ENCODE measurements around the gene SOX3.

Gene SOX3

DNA sequence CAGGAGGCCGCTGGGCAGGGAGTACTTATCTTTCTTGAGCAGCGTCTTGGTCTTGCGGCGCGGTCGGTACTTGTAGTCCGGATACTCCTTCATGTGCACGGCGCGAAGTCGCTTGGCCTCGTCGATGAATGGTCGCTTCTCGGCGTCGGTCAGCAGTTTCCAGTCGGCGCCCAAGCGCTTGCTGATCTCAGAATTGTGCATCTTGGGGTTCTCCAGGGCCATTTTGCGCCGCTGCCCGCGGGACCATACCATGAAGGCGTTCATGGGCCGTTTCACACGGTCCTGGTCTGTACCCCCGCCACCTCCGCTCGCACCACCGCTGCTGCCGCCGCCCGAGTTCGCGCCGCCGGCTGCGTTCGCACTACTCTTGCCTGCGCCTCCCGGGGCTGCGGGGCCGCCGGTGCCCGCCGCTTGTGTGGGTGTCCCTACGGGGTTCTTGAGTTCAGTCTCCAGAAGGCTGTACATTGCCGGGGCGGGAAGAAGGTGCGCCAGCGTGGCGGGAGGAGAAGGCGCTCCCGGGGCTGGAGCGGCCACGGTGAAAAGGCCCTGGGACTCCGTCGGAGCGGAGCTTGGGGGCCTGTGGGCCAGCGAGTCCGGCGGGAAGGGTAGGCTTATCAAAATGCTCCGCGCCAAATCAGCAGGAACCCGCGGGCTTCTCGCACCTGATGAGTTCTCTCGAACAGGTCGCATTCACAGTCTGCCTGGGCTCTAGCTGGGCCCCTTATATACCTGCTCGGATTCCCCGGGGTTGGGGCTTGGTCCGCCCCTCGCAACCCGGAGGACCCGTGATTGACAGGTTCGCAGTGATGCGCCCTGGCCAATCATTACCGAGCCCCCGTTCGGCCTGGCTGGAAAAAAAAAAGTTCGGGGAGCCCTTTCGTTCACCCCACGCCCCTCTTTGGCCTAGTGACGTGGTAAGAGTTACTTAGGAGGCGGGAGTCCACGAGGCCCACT lies at the start of gene SOX3:
SOX3 (minus strand) TSS at position 699 of the 954 bp plus-strand sequence; CDS start at position 690, 9 bp downstream.
- no peak for DNase-seq (ENCODE audit: low spot score)

DNA sequence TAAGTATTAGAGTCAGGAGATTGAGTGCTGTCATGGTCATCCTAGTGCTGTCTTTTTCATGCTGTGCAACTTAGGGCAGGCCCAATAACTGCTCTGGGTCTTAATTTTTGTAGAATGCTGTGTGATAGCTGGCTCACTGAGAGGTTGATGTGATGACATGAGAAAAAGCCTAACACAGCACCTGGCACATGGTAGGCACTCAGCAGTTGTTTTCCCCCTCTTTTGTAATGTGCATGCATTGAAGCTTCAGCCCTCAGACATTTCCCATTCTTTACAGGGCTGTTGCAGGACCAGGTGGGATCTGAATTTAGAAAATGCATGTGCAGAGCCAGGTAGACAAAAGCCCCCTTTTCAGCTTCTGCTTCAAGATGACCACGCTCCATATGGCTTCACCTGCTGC lies 44.1 kb upstream of the SOX3 start:
- no peak for DNase-seq (ENCODE audit: low spot score)

DNA sequence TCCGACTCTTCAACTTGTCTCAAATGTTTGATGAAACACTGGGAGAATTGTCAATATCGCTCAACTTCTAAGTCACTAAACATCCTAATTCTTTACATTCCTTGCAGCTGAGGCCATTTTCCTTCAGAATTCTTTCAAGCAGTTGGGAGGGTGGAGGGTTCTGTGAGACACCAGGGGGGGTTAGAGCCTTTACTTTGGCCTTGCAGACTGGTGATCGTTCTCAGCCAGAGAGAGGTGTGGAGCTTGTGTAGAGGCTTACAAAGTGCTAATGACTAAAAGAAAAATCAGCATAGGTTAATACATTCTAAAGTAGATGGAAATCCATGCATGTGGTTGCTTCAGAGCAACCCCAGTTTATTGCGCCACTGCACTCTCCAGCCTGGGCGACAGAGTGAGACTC lies 21.3 kb upstream of the SOX3 start:
- DNase-seq (ENCODE audit: low spot score), result no peak

DNA sequence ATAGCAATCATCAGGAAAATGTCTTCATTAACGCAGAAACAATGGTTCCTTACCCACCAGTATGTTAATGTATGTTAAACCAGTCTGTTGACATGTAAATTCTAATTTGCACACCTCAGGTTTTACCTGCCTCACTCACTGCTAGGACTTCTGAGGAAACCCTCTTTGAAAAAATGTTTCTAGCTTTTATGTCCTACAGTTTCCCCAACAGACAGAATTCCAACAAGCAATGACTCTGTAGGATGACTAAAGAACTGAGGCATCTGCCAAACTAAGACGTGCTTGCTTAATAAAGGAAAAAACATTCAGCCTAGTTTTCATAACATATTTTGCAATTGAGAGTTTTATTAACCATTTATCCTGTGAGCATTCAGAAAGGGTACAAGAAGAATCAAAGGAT lies 20.6 kb upstream of the SOX3 start:
- DNase-seq (ENCODE audit: low spot score), result no peak

DNA sequence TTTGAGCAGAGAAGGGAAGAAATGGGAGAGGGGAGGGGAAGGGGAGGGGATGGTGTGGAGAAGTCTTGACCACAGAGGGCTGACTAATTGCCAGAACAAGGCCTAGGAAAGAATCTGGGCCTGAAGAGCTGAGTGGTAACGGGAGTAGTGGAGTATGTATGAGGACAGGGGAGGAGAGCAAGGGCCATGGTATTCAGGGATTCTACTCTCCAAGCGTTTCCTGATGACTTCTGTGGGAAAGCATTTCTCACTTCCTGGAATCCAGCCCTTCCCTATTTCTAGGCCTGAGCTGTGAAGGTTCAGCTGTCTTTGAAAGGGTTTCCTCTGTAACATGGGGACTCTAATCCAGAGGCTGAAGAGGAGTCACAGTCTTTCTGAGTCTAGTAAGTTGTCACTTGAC lies 19.7 kb upstream of the SOX3 start:
- DNase-seq (ENCODE audit: low spot score), result no peak

DNA sequence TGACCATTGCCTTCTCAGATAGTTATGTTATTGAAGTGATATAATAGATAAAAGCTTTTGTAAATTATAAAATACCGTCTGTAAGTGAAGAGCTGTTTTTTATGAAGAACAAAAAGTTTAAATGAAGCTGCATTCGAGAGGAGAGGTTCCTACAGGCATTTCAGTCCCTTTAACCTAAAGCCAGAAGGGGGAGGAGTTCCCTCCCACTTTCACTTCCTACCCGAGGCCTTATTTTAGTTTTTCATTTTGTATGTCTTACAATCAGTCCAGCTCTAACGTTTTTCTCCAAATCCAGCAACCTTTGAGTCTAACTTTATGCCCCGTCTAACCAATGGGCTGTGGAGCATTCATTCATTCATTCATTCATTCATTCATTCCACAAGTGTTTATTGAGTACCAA lies 16.5 kb upstream of the SOX3 start:
- DNase-seq (ENCODE audit: low spot score), result no peak

DNA sequence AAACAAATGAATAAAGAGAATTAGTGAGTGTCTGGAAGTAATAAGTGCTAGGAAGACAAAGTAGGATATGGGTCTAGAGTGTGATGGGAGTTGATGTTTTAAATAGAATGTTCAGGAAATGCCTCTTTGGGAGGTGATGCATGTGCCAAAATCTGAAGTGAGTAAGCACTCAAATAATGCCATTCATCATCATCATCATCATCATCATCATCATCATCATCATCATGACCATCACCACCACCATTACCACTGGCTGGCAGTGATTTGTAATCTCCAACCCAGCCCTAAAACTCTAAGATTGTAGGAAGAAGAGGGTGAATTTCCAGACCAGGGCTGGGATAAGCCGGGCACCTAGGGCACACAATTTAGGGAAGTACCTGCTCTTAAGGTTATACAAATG lies 9.7 kb upstream of the SOX3 start:
- DNase-seq (ENCODE audit: low spot score), result no peak

DNA sequence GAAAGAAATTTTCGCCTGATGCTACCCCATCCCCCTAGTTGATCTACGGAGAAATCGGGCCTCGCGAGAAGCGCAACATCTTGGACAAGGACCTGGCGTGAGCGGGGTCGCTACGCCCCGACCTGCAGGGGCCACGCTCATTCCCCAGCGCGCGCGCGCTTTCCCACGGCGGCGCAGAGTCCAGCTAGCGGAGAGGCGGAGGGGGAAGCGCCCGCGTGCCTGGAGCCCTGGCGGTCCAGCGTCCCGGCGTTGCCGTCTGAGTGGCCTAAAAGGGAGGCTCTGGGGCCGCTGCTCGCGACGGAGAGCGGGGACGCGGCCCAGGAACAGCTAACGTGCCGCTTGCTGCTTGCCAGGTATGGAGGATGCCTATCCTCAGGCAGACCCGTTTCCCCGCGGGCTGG lies 6.0 kb upstream of the SOX3 start:
- no peak for DNase-seq (ENCODE audit: low spot score)

DNA sequence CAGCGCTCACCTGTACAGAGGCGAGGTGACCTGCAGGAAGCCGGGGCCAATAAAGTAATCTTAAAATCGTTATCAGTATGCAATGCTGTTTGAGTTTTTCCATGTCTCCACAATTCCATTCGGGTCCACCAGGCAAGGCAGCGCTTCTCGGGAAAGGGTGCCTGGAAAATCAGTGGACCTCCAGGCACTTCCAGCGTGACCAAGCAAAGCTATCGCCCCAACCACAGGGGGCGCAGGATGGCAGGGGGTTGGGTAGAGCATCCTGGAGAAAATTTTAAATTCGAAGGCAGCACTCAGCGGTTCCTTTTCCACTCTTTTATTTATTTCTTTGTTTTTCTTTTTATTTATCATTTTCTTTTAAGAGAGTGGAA lies 5.4 kb upstream of the SOX3 start:
- no peak for DNase-seq (ENCODE audit: low spot score)

DNA sequence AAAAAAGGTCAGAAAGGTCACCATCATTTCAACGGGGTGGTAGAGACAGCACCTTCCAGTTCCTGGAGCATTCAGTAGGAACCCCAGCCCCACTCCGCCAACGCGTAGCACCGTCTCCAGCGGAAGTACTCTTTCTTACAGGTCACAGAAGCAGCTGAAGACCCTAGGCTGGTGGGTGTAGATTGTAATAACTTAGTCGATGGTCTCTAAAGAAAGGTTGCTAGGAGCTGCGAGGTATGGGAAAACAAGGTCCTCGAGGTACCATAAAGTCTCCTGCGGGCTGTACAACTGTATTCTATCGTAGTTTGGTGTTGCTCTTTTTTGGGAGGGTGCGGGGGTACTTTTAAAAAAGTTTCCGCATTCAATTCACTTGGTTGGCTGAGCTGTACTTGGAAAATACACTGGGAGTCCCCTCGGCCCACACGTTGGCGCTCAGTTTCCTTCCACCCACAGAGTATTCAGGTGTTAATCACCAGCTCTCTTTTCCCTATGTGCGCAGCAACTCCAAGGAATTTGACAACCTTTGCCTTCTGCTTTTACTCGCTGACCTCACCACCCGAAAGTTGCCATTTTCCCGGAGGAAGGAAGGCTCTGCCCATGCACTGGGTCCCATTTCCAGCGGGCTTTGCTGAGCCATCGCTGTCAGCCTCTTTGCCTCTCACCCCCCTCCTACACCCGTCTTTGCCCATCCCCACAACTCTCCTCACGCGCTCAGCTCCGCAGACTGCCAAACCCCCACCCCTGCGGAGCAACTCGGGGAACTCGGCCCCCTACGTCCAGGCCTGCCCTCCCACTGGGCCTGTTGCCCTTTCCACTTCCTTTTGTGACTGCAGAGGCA lies 4.8 kb upstream of the SOX3 start:
- no peak for DNase-seq (ENCODE audit: low spot score)

DNA sequence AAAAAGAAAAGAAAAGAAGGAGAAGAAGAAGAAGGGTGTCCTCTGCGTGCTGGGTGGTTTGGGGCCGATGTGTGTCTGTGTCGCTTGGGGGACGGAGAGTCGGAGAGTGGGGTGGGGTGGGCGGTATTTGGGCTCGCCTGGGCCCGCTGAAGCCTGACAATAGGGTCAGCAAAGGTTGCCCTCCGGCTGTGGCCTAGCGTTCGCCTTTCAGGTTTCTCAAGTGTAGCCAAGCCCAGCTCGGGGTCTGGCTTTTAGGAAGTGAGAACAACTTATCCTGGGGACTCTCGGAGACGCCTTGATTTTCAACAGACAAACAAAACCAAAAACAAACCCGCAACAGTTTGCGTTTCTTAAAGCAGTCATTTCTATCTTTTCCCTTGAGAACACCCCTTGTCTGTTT lies 4.1 kb upstream of the SOX3 start:
- DNase-seq (ENCODE audit: low spot score), result no peak

DNA sequence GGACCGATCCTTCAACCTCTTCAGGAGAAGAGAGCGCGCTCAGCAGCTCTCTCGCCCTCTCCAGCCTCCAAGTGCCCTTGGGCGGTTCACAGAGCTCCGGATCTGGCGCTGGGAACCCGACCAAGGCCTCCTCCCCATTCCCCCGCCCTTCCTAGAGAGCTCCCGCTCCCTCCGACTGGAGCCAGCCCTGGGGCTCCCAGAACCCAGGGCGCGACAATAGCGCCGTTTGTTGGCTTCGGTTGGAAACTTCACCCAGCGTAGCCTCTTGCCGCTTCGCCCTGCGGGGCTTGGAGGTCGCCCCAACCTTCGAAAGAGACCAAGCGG lies 3.1 kb upstream of the SOX3 start:
- DNase-seq (ENCODE audit: low spot score), result no peak

DNA sequence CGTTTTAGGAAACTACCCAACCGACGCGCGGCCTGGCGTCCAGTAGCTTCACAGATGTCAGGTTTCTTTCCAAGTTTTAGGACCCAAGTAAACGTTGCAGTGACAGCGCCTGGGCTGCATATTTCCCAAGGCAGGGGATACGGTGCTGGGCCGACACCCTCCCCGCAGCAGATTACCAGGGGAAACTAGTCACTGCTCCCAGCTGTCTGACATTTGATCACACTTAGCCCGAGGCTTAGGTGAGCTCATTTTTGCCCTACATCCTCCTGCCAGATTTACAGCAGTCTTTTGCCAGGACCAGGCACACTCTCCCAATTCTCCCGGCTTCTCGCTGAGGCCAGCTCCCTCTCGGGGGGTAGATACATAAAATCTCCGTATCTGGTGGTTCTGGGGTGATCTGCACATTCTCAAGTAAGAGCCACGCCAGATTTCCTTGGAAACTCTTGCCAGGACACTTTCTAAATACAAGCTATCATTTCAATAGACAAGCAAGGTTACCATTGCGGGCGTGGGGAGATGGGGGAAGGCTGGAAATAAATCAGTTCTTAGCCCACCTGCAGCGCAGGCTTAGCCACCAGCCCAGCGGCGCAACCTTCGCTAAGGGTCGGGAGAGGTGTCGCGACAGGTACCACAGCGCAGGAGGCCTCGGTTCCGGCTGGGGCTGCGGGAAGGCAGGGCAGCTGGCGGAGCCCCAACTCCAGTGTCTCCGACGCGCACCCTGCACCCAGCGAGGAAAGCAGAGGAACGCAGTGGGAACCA lies 2.5 kb upstream of the SOX3 start:
- DNase-seq (ENCODE audit: low spot score), result no peak

DNA sequence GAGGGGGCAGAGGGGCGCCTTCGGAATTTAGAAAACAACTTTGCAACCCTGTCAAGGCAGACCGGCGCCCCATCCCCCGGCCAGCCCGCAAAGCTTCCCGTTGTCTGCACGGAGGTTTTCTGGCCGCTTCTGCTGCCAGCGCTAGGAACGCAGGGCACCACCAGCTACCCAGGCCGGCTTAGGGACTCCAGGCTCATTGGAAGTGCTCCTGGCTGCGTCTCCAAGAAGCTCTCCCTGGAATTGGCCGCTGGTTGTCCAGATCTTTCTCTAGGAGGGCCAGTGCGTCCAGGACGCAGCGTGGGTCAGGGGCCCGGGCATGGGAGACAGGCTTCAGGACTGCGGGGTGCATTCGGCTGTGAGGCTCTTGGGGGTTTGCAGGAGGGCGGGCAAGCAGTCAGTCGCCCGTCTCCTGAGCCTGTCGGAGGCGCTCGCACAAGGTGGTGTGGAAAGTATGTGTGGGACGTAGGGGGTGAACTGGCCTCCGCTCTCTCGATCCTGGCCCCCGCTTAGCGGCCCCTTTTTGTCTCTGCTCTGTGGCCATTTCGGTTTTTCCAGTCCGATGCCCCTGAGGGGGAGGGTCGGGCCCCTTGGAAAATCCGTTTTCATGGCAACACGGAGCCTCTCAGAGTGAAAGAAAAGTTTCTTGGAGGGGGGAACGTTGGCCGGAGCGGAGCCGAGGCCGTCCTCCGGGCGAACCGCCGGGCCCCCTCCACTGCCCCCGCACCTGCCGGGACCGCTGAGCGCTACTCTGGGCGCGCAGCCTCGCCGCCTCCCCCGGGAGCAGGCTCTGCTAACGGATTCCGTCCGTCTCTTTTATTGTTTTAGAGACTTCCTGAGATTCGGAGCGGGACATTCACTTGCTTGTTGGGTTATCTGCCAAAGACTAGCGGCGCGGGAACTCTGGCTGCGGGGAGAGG lies 810 bp upstream of the SOX3 start:
- DNase-seq (ENCODE audit: low spot score), result no peak

DNA sequence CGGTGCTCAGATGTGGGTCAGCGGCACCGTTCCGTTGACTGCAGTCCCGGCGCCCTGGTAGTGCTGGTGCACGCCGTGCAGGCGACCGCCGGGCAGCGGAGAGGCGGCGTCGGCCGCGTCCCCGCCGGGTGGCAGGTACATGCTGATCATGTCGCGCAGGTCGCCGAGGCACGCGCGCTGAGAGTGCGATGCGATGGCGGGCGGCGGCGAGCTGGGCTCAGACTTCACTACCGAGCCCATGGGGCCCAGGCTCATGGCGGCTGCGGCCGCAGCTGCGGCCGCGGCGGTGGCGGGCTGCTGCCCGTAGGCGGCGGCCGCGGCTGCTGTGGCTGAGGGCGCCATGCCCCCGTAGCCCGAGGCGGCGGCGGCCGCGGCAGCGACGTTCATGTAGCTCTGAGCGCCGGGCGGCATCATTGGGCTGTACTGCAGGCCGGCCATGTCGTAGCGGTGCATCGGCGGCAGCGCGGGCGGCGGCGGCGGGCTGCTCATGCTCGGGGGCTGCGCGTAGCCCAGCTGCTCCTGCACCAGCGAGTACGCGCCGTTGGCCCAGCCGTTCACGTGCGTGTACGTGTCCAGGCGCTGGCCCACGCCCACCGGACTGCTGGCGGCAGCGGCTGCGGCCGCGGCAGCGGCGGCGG lies 1.0 kb downstream of the SOX3 start:
- no peak for DNase-seq (ENCODE audit: low spot score)

DNA sequence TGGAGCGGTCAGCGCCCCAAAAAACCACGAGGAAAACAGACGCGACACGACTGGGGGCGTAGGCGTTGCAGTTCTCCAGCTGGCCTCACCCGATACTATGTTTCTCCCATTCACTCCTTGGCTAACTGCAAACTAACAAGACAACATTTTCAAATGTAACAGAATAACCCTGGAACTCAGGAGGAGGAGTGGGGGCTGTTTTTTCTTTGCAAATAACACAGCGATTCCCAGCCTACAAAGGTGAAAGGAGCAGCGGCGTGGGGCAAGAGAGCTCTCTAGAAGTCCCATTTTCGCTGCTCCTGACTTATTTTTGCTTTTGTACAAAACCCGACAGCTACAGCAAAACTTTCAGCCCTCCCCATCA lies 1.6 kb downstream of the SOX3 start:
- DNase-seq (ENCODE audit: low spot score), result no peak

DNA sequence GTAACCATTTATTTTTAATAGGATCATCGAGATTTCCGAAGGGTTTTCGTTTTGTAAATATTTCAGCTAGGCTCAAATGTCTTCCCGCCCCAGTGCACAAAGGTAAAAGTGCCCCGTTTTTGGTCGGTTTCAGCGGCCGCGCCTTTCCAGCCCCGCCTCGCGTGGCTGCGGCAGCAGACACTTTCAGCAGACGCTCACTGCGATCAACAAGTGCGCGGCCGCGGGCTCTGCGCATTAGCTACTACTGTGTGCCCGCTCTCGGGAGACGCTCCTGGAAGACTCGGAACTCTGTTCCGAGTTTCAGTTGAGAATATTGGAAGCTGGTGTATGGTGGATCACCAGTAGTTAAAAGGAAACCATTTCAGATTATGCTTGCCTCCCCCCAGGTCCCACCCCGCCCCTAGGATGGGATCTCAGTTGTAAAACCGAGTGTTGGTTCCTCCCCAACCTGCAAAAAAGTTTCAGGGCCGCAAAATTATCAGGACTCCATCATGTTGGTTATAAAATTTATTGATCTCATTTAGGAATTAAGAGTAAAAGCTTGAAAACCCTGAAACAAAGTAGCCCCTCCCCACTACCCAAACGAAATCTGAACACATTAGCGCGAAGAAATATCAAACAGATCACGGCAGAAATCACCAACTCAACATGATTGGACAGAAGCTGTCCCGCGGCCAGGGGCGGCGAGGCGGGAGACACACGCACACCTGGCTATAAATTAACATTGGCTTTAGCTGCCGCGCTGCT lies 2.2 kb downstream of the SOX3 start:
- no peak for DNase-seq (ENCODE audit: low spot score)

DNA sequence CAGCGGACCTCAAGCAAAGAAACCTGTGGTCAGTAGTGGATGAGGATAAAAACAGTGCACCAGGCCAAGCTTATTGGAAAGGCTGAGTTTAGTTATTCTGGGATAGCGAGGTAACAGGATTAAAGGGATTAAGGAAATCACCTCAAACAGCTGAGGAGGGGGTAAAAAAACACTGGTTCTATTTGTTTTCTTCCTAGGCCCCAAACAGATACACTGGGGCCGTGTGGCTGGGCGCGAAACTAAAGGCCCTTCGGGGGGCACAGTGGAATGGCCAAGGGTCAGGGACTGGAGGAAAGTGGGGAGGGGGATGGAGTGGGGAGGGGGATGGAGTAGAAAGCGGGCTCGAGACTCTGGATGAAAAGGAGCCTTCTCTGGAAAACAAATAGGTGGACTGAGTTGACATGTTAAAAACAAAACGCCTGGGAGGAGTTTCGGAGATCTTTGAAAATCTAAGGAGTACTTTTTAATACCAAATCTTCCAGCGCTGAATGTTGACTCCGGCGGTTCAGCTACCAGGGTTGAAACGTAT lies 2.9 kb downstream of the SOX3 start:
- no peak for DNase-seq (ENCODE audit: low spot score)

DNA sequence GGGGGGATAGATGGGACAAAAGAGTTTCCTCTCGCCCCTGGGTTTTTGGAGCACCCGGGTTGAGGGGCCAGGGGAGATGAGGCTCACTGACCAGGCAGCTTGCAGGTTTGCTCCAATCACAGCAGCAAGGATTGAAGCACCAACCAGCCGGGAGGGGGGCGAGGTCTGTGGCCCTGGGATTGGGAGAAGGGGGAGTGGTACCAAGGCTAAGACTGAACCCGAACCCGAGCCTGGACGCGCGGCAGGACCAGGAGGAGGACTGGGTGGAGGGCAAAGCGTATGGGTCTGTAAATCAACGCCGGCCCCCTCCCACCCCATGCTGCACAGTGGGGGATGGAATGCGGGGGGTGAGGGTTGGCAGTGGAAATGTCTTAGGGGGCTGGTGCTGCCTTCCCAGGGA lies 3.5 kb downstream of the SOX3 start:
- DNase-seq (ENCODE audit: low spot score), result no peak

DNA sequence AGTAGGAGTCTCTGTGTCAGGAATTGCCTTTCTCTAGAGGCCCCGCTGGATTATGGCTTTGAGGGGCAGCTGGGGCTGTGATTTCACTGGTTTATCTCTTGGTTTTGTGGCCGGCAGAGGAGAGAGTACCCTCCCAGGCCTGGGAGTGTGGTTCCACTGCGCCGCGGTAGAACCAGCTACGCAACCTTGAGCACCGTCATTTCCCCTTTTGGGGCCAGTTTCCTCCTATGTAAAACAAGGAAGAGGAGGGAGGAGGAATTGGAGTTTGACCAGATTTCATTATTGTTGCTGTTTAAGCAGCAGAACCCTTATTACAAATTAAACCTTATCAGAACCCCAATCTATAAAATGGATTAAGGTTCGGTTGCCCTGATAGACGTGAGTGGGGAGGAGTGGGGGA lies 4.4 kb downstream of the SOX3 start:
- DNase-seq (ENCODE audit: low spot score), result no peak
